ENCODE measurements around the gene TEX2.
"Not testable (repeated sequence)": the region's sequence is repeated elsewhere in the genome, so short reads cannot be mapped to it uniquely, and the experiment has no call there.

Gene TEX2

DNA sequence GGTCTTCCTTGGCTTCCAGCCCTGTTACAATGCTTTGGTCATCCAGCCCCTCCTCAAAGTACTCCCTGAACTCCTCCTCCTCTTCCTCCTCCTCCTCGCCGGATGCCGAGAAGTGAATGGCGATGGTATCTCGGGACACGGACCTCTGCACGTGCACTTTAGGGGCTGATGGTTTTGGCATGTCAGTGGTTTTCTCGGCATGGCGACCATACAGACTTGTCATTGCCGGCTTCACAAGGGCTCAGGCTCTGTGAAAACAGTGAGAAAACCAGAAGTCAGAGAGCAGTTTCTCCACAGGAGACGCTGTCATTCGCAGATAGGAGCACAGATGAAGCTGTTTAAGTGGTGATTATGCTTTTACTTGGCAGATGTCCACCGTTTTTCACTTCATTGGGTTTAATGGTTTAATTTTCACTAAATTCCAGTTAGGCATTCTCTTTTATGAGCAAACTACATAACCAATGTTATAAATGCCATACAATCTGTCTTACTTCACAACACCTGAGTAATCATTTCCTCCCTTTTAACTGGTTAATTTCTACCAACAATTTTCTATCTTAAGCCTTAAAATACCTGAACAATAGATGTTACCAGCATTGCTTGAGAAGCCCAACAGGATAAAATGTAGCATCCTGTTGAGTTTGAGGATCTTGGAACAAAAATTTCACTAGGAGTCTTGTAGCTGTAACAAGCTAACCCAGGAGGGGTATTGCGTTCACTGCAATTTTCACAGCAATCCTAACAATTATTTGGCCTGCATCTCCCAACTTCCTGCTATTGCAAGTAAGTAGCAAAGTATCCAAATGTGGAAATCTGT lies 48.9 kb downstream of the TEX2 start:
- H3K27me3 ChIP-seq (ENCODE audit: insufficient read depth, low read length, poor library complexity), result no peaks in the 10 kb centered on the region
- H3K27ac ChIP-seq (ENCODE audit: low read depth, low read length), result no peak overlapping the region
- no peak overlapping the region for H4K8ac ChIP-seq (ENCODE audit: low read depth, low read length)
- H3K4me2 ChIP-seq (ENCODE audit: low read length), result no peak overlapping the region
- no peak overlapping the region for H3K4me3 ChIP-seq (ENCODE audit: low read length)
- no peak overlapping the region for H2BK120ac ChIP-seq (ENCODE audit: low read depth, low read length)
- no CpG with 5 or more reads among the region's 14 CpGs for WGBS (ENCODE audit: extremely low coverage, insufficient coverage, low lambda C conversion rate)
- DNase-seq, result no peak
- H2BK5ac ChIP-seq (ENCODE audit: low read length), result no peak overlapping the region
- no peak overlapping the region for H3K56ac ChIP-seq (ENCODE audit: low read length)
- no peaks in the 10 kb centered on the region for H3K79me1 ChIP-seq (ENCODE audit: low read length)
- no peak overlapping the region for H3K4ac ChIP-seq (ENCODE audit: low read depth, low read length)
- H3K36me3 ChIP-seq (ENCODE audit: control insufficient read depth, insufficient read depth, low read length), result no peaks in the 10 kb centered on the region
- no peak overlapping the region for H2AK5ac ChIP-seq (ENCODE audit: low read length)
- H3K23ac ChIP-seq (ENCODE audit: low read length), result no peak overlapping the region
- H2BK15ac ChIP-seq (replicated peaks; ENCODE audit: low read depth), result no peak overlapping the region
- no peaks in the 10 kb centered on the region for H3K79me2 ChIP-seq (ENCODE audit: control insufficient read depth, insufficient read depth, low read length)
- H4K5ac ChIP-seq (ENCODE audit: low read length), result no peak overlapping the region
- H3K18ac ChIP-seq (ENCODE audit: low read length), result no peak overlapping the region
- H3K4me1 ChIP-seq (ENCODE audit: control insufficient read depth, low read depth, low read length), result no peaks in the 10 kb centered on the region
- H3K9ac ChIP-seq (ENCODE audit: low read length), result no peak overlapping the region

DNA sequence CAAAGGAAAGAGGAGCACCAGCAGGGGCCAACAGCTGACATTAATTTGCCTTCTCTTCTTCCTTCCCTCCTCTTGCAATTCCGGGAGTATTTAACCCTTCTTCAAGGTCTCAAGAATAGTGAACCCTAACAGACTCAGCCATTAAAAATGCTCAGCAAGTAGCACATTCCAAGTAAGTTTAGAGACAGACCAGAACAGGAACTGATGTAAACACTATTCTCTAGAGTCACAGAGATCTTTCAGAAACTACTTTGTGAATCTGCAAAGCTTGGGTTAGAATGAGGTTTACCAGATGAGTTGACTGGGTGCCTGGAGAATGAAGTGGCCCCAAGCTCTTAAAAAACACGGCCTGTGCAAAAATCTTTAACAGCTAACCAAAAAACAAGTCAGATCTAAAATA lies 50.9 kb downstream of the TEX2 start:
- H3K18ac ChIP-seq (ENCODE audit: low read length), result no peak overlapping the region

GRCh38 chr17:64209983-64210382 lies 53.1 kb downstream of the TEX2 start:
- no peak for DNase-seq
- Histone ChIP-seq H3K9ac (ENCODE audit: low read length) (no peak overlapping the region), H3K27ac (ENCODE audit: low read depth, low read length) (no peak overlapping the region), H2BK5ac (ENCODE audit: low read length) (no peak overlapping the region), H4K8ac (ENCODE audit: low read depth, low read length) (no peak overlapping the region), H3K23ac (ENCODE audit: low read length) (no peak overlapping the region), H3K27me3 (ENCODE audit: insufficient read depth, low read length, poor library complexity) (no peaks in the 10 kb centered on the region), H3K79me2 (ENCODE audit: control insufficient read depth, insufficient read depth, low read length) (no peaks in the 10 kb centered on the region), H2AK5ac (ENCODE audit: low read length) (no peak overlapping the region), H2BK120ac (ENCODE audit: low read depth, low read length) (no peak overlapping the region), H2BK15ac (replicated peaks; ENCODE audit: low read depth) (no peak overlapping the region), H3K4me1 (ENCODE audit: control insufficient read depth, low read depth, low read length) (no peaks in the 10 kb centered on the region), H3K4me2 (ENCODE audit: low read length) (no peak overlapping the region), H4K5ac (ENCODE audit: low read length) (no peak overlapping the region), H3K4ac (ENCODE audit: low read depth, low read length) (no peak overlapping the region), H3K18ac (ENCODE audit: low read length) (no peak overlapping the region), H3K4me3 (ENCODE audit: low read length) (no peak overlapping the region), H3K79me1 (ENCODE audit: low read length) (no peaks in the 10 kb centered on the region), H3K36me3 (ENCODE audit: control insufficient read depth, insufficient read depth, low read length) (no peaks in the 10 kb centered on the region), H3K56ac (ENCODE audit: low read length) (no peak overlapping the region)
- WGBS (ENCODE audit: extremely low coverage, insufficient coverage, low lambda C conversion rate), result no CpG with 5 or more reads among the region's 6 CpGs

More for the DNA sequence above, 50.9 kb downstream of the TEX2 start:
- Histone ChIP-seq H4K8ac (ENCODE audit: low read depth, low read length) (no peak overlapping the region), H3K79me1 (ENCODE audit: low read length) (no peaks in the 10 kb centered on the region), H2AK5ac (ENCODE audit: low read length) (no peak overlapping the region), H3K23ac (ENCODE audit: low read length) (no peak overlapping the region), H4K5ac (ENCODE audit: low read length) (no peak overlapping the region), H3K9ac (ENCODE audit: low read length) (no peak overlapping the region), H3K36me3 (ENCODE audit: control insufficient read depth, insufficient read depth, low read length) (no peaks in the 10 kb centered on the region), H3K27ac (ENCODE audit: low read depth, low read length) (no peak overlapping the region), H3K56ac (ENCODE audit: low read length) (no peak overlapping the region), H2BK120ac (ENCODE audit: low read depth, low read length) (no peak overlapping the region), H3K4me1 (ENCODE audit: control insufficient read depth, low read depth, low read length) (no peaks in the 10 kb centered on the region), H2BK5ac (ENCODE audit: low read length) (no peak overlapping the region), H3K4me2 (ENCODE audit: low read length) (no peak overlapping the region), H2BK15ac (replicated peaks; ENCODE audit: low read depth) (no peak overlapping the region), H3K4me3 (ENCODE audit: low read length) (no peak overlapping the region), H3K4ac (ENCODE audit: low read depth, low read length) (no peak overlapping the region), H3K27me3 (ENCODE audit: insufficient read depth, low read length, poor library complexity) (no peaks in the 10 kb centered on the region), H3K79me2 (ENCODE audit: control insufficient read depth, insufficient read depth, low read length) (no peaks in the 10 kb centered on the region)
- no peak for DNase-seq
- WGBS (ENCODE audit: extremely low coverage, insufficient coverage, low lambda C conversion rate), result no CpG with 5 or more reads among the region's 2 CpGs

- Histone ChIP-seq H2AK5ac (ENCODE audit: low read length) (no peak overlapping the region), H3K79me1 (ENCODE audit: low read length) (no peaks in the 10 kb centered on the region), H3K27me3 (ENCODE audit: insufficient read depth, low read length, poor library complexity) (no peaks in the 10 kb centered on the region), H3K4me1 (ENCODE audit: control insufficient read depth, low read depth, low read length) (no peaks in the 10 kb centered on the region), H2BK120ac (ENCODE audit: low read depth, low read length) (no peak overlapping the region), H3K4me2 (ENCODE audit: low read length) (no peak overlapping the region), H4K8ac (ENCODE audit: low read depth, low read length) (no peak overlapping the region), H2BK15ac (replicated peaks; ENCODE audit: low read depth) (no peak overlapping the region), H3K23ac (ENCODE audit: low read length) (no peak overlapping the region), H4K5ac (ENCODE audit: low read length) (no peak overlapping the region), H3K56ac (ENCODE audit: low read length) (no peak overlapping the region), H3K18ac (ENCODE audit: low read length) (no peak overlapping the region), H3K4me3 (ENCODE audit: low read length) (no peak overlapping the region), H3K27ac (ENCODE audit: low read depth, low read length) (no peak overlapping the region), H3K36me3 (ENCODE audit: control insufficient read depth, insufficient read depth, low read length) (no peaks in the 10 kb centered on the region), H3K9ac (ENCODE audit: low read length) (no peak overlapping the region), H3K4ac (ENCODE audit: low read depth, low read length) (no peak overlapping the region), H2BK5ac (ENCODE audit: low read length) (no peak overlapping the region), H3K79me2 (ENCODE audit: control insufficient read depth, insufficient read depth, low read length) (no peaks in the 10 kb centered on the region)
- DNase-seq, result no peak
- no CpG with 5 or more reads among the region's 5 CpGs for WGBS (ENCODE audit: extremely low coverage, insufficient coverage, low lambda C conversion rate)
Observed at GRCh38 chr17:64209356-64209941, 53.6 kb downstream of the TEX2 start.

DNA sequence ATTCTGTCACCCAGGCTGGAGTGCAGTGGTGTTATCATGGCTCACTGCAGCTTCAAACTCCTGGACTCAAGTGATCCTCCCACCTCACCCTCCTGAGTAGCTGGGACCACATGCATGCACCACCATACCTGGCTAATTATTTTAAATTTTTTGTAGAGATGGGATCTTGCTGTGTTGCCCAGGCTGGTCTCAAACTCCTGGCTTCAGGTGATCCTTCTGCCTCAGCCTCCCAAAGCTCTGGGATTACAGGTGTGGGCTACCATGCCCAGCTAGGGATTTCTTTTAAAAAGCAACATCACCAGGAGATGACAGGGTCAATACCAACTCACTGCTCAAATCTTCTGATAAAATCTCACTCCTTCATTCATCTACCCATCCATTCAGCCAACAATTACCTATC lies 54.4 kb downstream of the TEX2 start:
- H2BK5ac ChIP-seq (ENCODE audit: low read length); H3K9ac ChIP-seq (ENCODE audit: low read length); H3K36me3 ChIP-seq (ENCODE audit: control insufficient read depth, insufficient read depth, low read length); H3K79me2 ChIP-seq (ENCODE audit: control insufficient read depth, insufficient read depth, low read length); H3K56ac ChIP-seq (ENCODE audit: low read length); H3K23ac ChIP-seq (ENCODE audit: low read length); H3K4me1 ChIP-seq (ENCODE audit: control insufficient read depth, low read depth, low read length); DNase-seq; H3K79me1 ChIP-seq (ENCODE audit: low read length); H2BK120ac ChIP-seq (ENCODE audit: low read depth, low read length); H3K27ac ChIP-seq (ENCODE audit: low read depth, low read length); H3K4me3 ChIP-seq (ENCODE audit: low read length); H3K27me3 ChIP-seq (ENCODE audit: insufficient read depth, low read length, poor library complexity); H4K5ac ChIP-seq (ENCODE audit: low read length); H3K4me2 ChIP-seq (ENCODE audit: low read length); H3K18ac ChIP-seq (ENCODE audit: low read length); H3K4ac ChIP-seq (ENCODE audit: low read depth, low read length); H4K8ac ChIP-seq (ENCODE audit: low read depth, low read length); H2AK5ac ChIP-seq (ENCODE audit: low read length); H2BK15ac ChIP-seq (replicated peaks; ENCODE audit: low read depth): not testable (repeated sequence)

GRCh38 chr17:64205804-64206203 lies 57.3 kb downstream of the TEX2 start:
- Histone ChIP-seq H3K36me3 (ENCODE audit: control insufficient read depth, insufficient read depth, low read length) (no peaks in the 10 kb centered on the region), H3K56ac (ENCODE audit: low read length) (no peak overlapping the region), H3K4ac (ENCODE audit: low read depth, low read length) (no peak overlapping the region), H3K4me3 (ENCODE audit: low read length) (no peak overlapping the region), H3K4me2 (ENCODE audit: low read length) (no peak overlapping the region), H3K79me2 (ENCODE audit: control insufficient read depth, insufficient read depth, low read length) (no peaks in the 10 kb centered on the region), H2BK15ac (replicated peaks; ENCODE audit: low read depth) (no peak overlapping the region), H4K5ac (ENCODE audit: low read length) (no peak overlapping the region), H2BK5ac (ENCODE audit: low read length) (no peak overlapping the region), H4K8ac (ENCODE audit: low read depth, low read length) (no peak overlapping the region), H2BK120ac (ENCODE audit: low read depth, low read length) (no peak overlapping the region), H3K27ac (ENCODE audit: low read depth, low read length) (no peak overlapping the region), H3K27me3 (ENCODE audit: insufficient read depth, low read length, poor library complexity) (no peaks in the 10 kb centered on the region), H3K4me1 (ENCODE audit: control insufficient read depth, low read depth, low read length) (peaks cover 4% of the 10 kb centered on the region), H3K9ac (ENCODE audit: low read length) (no peak overlapping the region), H2AK5ac (ENCODE audit: low read length) (no peak overlapping the region), H3K23ac (ENCODE audit: low read length) (no peak overlapping the region), H3K18ac (ENCODE audit: low read length) (no peak overlapping the region), H3K79me1 (ENCODE audit: low read length) (no peaks in the 10 kb centered on the region)
- no peak for DNase-seq
- no CpG with 5 or more reads among the region's 2 CpGs for WGBS (ENCODE audit: extremely low coverage, insufficient coverage, low lambda C conversion rate)
